Measurements from ENCODE around the gene KRTCAP2.

The KRTCAP2 gene

DNA sequence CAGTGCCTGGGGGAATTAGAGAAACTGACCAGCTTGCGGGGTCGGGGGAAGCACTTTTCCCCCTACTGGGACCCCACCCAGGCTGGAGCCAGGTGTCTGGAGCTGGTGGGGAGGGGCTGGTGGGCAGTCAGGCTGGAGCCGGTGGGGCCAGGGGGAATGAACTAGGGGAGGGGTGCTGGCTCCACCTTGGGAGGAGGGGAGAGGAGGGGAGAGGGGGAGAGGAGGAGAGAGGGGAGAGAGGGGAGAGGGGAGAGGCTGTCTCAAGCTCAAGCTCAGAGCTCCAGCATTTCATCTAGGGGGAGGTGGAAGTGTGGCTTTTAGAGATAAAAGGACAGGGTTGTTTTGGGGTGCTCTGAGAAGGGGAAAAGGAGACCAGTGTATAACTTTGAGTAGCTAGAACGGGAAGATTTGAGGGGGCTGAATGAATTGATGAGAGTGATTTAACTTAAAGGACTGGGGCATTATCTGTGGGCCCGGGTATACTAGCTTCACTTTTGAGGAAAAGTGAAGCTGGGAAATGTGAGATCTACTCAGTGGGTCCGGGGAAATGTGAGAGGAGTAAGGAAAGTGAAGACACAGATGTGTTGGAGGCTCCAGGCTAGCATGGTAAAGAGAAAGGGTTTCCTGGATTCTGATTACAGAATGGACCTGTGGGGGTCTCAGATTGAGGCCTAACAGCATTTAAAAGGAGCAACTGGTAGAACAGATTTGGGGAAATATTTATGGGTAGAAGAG, 42.7 kb downstream of the KRTCAP2 start:
- no peak for DNase-seq

DNA sequence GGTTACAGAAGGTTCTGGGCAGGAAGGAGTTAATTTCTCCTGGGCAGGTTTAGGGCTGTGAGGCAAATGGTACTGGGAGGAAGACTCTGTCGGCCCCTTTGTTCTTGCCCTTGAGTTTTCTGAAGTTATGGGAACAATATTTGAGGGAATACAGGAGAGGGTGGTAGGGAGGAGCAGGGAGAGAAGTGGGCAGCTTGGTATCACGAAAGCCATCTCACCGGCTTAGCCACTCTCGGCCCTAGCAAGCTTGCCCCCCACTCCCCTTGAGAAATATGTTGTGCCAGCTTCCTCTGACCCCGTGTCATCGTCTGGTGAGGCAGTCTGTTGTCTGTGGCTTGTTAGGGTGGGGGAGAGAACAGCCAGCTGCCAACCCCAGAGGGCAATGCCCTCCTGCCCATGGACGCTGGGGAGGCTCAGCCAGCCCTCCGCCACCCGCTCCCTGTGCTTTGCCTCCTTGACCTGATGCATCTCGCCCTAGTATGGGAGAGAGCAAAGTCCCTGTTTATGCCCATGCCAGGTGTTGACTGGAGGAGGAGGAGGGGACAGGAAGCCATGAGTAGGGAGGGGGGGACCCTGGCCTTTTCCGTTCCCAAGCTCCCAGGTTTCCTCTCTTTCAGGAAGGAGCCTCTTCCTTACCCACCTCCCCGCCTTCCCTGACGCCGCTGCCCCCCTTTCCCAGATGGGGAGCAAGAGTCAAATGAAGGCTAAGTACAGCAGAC, 44.2 kb downstream of the KRTCAP2 start:
- DNase-seq, result no peak

DNA sequence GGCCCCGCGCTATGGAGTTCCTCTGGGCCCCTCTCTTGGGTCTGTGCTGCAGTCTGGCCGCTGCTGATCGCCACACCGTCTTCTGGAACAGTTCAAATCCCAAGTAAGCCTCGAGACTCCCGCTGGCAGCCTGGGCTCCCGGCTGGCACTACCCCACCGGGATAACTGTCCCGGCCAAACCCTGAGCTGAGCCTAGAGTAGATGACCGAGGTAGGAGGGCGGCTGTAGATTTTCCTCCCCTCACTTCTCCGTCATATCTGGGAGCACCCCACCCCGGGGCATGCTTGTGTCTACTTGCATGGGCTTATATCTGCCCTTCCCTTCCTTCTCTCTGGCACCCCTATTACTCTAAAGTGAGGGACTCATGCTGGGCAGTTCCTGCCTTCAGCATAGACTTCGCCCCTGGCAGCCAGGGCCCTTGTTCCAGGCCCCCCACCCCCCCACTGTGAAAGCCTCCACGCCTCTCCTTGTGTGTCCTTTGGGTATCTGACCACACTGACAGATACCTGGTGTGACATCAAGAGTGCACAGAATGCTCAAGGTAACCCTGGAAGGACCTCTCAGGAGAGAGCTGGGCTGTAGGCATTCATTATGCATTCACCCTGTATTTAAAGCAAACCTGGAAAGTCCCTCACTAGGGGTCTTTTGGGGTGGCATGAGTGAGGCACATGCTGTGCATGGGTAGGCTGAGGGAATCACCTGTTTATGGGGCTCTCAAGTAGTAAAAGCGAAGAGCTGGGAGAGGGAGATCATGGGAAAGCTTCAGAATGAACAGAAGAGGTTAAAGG, 44.9 kb downstream of the KRTCAP2 start:
- DNase-seq, result no peak

DNA sequence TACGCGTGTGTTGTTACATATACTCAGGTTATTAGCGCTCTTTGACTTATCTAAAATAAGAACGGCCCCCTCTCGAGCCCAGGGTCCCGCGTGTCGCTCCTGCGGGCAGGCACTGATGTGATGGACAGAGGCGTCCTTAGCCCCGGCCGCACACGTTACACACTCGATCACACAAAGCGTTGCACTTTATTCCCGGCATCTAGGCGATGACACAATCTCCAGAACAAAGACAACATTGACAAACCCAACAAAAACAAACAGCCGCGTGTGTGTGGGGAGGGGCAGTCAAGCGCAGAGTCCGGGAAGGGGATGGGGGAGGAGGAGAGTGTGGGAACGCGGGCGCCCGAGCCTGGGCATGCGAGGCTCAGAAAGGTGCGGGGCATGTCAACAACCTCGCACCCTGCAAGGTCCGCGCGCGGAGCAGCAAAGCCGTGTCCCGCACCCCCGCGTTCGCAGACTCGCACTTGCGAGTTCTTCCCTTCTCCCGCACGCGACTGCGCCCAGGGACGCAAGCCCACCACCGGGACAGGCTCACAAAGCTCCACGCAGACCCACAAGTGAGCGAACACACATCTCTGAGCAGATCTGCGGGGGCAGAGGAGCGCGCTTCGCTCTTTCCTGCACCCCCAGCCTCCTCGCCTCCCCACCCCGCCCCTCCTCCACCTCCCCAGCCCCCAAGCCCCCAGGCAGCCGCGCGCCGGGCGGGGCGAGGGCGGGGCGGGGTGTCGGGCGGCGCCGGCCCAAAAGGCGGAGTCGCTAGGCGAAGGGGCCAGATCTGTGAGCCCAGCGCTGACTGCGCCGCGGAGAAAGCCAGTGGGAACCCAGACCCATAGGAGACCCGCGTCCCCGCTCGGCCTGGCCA, 45.8 kb downstream of the KRTCAP2 start, which contains the start of gene EFNA1:
EFNA1 (plus strand) TSS at position 772 of the 862 bp plus-strand sequence. CDS start 102 bp downstream, outside the sequence.
- peak; percentile 52 for DNase-seq

DNA sequence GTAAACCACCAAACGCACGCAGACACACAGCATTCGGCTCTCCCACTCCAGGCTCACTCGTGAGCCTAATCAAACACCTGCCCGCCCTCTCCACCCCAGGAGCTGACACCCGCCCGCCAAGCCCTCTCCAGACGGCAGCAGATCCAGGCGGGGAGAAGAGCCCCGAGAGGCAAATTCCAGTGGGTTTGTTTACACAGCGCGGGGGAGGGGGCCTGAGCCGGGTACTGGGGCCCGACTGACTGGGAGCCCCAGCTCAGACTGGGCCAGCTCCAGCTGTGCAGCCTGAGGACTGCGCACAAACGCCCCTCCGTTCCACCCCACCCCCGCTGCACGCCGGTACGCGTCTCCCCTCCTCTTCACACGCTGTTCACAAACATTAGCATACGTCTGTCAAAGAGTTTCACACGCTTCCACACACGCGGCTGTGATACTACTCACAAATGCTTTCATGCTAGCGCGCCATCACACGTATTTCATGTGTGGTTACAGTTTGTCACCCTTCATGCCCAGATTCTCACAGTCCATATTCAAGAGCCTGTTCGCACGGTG, 46.5 kb downstream of the KRTCAP2 start:
- peak; percentile 40 for DNase-seq

DNA sequence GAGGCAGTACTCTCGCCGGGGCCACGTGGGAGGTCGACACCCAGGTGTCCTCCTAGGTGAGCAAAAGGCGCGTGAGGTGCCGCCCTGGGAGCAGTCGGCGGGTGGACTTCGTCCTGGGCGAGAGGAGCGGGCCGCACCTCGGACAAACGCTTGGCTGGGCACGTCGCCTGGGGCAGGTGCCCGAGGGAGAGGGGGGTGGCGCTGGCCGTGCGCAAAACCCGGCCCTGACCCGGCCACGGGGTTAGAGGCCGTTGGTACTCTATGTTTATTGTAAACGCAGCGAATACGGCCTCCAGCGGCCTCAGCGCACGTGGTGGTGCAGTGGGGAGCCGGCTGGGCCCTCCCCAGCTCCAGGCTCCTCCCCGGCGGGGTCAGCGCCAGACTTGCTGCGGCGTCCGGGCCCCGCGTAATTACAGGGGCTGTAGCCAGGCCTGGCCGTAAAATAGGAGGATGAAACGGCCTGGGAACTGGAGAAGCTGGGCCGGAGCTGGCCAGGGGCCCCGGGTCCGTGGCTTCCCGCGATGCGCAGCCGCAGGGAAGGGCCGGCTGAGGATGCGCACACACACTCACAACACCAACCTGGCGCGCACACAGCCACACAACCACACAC, 47.1 kb downstream of the KRTCAP2 start:
- DNase-seq, result no peak

DNA sequence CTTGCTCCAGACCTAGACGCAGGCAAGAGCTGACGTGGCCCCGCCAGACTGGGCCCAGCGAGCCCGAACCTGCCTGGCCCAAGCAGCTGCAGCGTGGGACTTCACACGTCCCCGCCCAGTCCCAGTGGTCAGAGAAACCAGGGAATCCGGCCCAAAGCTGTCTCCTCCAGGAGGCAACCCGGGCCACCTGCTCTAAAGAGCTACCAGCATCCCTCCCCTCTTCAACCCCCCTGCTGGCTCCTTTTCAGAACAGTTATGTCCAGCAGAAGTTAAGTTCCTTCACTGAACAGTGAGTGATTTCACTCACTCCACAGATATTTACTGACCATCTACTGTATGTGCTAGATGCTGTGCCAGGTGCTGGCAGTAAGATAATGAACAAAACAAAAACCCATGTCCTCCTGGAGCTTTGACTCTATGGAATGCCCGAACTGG, 47.6 kb downstream of the KRTCAP2 start:
- DNase-seq, result no peak

DNA sequence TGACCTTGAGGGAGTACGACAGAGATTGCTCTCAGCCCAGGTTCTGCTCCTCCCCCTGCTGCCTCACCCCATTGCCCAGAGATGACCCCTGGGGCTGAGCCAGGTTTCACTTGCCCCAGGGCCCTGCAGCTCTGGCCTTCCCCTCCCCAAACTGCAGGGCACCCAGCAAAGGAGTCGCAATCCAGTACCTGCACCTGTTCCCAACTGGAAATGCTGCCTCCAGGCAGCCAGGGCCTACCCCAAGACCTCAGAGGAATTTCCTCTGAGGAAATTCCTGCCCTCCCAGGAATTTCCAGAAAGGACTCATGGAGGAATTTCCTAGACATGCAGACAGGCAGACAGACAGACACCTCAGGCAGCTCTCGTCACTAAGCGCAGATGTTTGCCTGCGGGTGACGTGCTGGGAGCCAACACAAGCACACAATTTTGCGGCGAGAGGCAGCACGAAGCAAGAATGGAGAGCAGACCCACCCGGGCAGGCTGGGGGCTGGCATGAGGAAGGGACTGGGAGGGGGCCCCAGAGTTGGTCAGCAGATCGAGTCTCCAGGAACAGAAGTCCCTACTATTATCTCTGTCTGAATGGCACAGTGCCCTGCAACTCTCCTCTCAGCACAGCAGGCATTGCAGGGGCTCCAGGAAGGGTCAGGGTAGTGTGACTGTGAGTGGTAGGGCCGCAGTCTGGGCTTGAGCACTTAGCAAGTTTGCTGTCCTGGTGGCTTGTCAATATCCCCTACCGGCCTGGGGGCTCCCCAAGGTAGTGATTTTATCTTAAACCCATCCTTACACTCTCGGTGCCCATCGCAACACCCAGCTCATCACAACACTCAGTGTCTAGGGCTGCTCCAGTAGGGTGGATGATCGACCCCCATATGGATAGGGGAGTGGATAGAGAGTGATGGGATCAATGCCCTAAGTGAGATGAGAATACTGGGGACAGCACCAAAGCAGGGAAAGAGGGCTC, 48.3 kb downstream of the KRTCAP2 start:
- no peak for DNase-seq

- DNase-seq, result no peak
Observed at GRCh38 chr1:155123801-155124200, 49.3 kb downstream of the KRTCAP2 start.

DNA sequence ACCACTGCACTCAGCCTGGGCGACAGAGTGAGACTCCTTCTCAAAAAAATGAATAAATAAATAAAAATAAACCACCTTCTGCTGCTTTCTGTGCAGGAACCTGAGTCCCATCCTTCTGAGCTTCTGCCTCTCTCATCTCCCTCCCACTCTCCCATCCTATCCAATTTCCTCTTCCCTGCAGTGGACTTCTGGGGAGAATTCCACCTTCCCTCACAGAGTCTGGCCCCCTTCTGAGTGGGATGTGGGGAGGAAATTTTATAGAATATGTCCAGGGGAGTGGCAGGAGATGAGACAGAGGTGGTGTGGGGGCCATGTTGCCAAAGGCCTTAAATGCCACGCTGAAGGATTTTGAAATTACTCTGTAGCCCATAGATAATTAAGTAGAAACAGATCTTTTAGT, 50.8 kb downstream of the KRTCAP2 start:
- no peak for DNase-seq

DNA sequence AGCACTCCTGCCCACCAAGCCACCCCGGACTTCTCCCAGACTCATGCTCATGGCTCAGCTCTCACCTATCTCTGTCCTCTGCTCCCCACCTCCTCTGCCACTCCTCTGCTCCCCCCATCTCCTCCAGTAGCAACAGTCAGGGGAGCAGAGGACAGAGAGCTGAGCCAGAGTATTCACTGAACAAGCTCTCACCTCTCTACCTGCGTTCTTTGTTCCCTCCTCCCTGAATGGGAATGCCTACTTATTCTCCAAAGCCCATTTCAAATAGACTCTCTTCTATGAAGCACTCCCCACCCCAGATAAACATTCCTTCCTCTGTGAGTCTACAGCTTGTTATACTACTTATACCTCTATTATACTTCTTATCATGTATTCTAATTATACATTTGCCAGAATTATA, 51.9 kb downstream of the KRTCAP2 start:
- no peak for DNase-seq

GRCh38 chr1:155120253-155120652, 52.9 kb downstream of the KRTCAP2 start:
- DNase-seq, result no peak
